ENCODE measurements around the gene SLC13A1.

SLC13A1 gene

GRCh38 chr7:123151443-123151842 lies 48.3 kb downstream of the SLC13A1 start:
- H3K4me3 ChIP-seq (ENCODE audit: low read length), result no peak overlapping the region
- no peaks in the 10 kb centered on the region for H3K4me1 ChIP-seq (ENCODE audit: control insufficient read depth, insufficient read depth, low read length)
- no peaks in the 10 kb centered on the region for H3K9me3 ChIP-seq (replicated peaks; ENCODE audit: low read length)
- no peaks in the 10 kb centered on the region for H3K36me3 ChIP-seq (ENCODE audit: insufficient read depth, low read length)
- no peaks in the 10 kb centered on the region for H3K27me3 ChIP-seq (ENCODE audit: control insufficient read depth, insufficient read depth, low read length)
- no peak overlapping the region for H3K9ac ChIP-seq (ENCODE audit: low read depth, low read length)
- no peak overlapping the region for H3K4me2 ChIP-seq (ENCODE audit: low read length)

GRCh38 chr7:123148813-123149212 lies 51.0 kb downstream of the SLC13A1 start:
- Histone ChIP-seq H3K4me3 (ENCODE audit: low read length) (no peak overlapping the region), H3K9ac (ENCODE audit: low read depth, low read length) (no peak overlapping the region), H3K9me3 (replicated peaks; ENCODE audit: low read length) (no peaks in the 10 kb centered on the region), H3K4me2 (ENCODE audit: low read length) (no peak overlapping the region), H3K27me3 (ENCODE audit: control insufficient read depth, insufficient read depth, low read length) (no peaks in the 10 kb centered on the region), H3K4me1 (ENCODE audit: control insufficient read depth, insufficient read depth, low read length) (no peaks in the 10 kb centered on the region), H3K36me3 (ENCODE audit: insufficient read depth, low read length) (no peaks in the 10 kb centered on the region)

- no peak overlapping the region for H3K9ac ChIP-seq (ENCODE audit: low read depth, low read length)
- no peaks in the 10 kb centered on the region for H3K27me3 ChIP-seq (ENCODE audit: control insufficient read depth, insufficient read depth, low read length)
- no peaks in the 10 kb centered on the region for H3K36me3 ChIP-seq (ENCODE audit: insufficient read depth, low read length)
- peaks cover 5% of the 10 kb centered on the region for H3K4me1 ChIP-seq (ENCODE audit: control insufficient read depth, insufficient read depth, low read length)
- no peak overlapping the region for H3K4me3 ChIP-seq (ENCODE audit: low read length)
- H3K4me2 ChIP-seq (ENCODE audit: low read length), result peak overlapping the region; percentile 18
- no peaks in the 10 kb centered on the region for H3K9me3 ChIP-seq (replicated peaks; ENCODE audit: low read length)
Measured at GRCh38 chr7:123143252-123144006, 56.3 kb downstream of the SLC13A1 start.

DNA sequence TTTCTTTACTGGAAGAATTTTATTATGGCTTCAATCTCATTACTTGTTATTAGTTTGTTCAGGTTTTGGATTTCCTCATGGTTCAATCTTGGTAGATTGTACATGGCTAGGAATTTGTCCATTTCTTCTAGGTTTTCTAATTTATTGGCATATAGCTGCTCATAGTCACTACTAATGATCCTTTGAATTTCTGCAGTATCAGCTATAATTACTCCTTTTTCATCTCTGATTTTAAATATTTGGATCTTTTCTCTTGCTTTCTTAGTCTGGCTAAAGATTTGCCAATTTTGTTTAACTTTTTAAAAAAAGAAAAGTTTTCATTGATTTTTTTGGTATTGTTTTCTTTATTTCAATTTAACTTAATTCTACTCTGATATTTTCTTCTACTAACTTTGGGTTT lies 59.2 kb downstream of the SLC13A1 start:
- H3K36me3 ChIP-seq (ENCODE audit: insufficient read depth, low read length), result no peaks in the 10 kb centered on the region

DNA sequence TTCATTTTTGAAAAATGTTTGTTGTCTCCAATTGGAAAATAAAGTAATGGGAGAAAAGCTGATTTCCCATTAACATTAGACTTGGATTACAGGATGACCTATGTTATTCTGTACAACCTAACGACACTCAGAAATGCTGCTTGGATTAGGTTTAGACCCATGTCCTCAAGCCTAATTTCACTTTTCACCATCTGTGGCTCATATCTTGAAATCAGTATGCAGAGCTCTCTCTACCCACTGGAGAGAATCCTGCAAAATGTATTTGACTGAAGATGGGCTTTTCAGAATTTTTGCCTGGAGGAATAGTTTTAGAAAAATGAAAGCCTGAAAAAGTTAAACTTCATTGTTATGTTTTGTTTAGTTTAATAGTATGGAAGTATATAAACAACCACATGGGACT lies 63.8 kb downstream of the SLC13A1 start:
- no peaks in the 10 kb centered on the region for H3K36me3 ChIP-seq (ENCODE audit: insufficient read depth, low read length)
- no peak overlapping the region for H3K4me2 ChIP-seq (ENCODE audit: low read length)
- no peak overlapping the region for H3K4me3 ChIP-seq (ENCODE audit: low read length)
- H3K27me3 ChIP-seq (ENCODE audit: control insufficient read depth, insufficient read depth, low read length), result no peaks in the 10 kb centered on the region
- no peak overlapping the region for H3K9ac ChIP-seq (ENCODE audit: low read depth, low read length)
- H3K9me3 ChIP-seq (replicated peaks; ENCODE audit: low read length), result no peaks in the 10 kb centered on the region
- no peaks in the 10 kb centered on the region for H3K4me1 ChIP-seq (ENCODE audit: control insufficient read depth, insufficient read depth, low read length)

More for the DNA sequence above, 59.2 kb downstream of the SLC13A1 start:
- Histone ChIP-seq H3K4me2 (ENCODE audit: low read length) (no peak overlapping the region), H3K4me1 (ENCODE audit: control insufficient read depth, insufficient read depth, low read length) (peaks cover 5% of the 10 kb centered on the region), H3K9ac (ENCODE audit: low read depth, low read length) (no peak overlapping the region), H3K9me3 (replicated peaks; ENCODE audit: low read length) (no peaks in the 10 kb centered on the region), H3K4me3 (ENCODE audit: low read length) (no peak overlapping the region), H3K27me3 (ENCODE audit: control insufficient read depth, insufficient read depth, low read length) (no peaks in the 10 kb centered on the region)

- H3K4me1 ChIP-seq (ENCODE audit: control insufficient read depth, insufficient read depth, low read length), result no peaks in the 10 kb centered on the region
- H3K27me3 ChIP-seq (ENCODE audit: control insufficient read depth, insufficient read depth, low read length), result no peaks in the 10 kb centered on the region
- H3K36me3 ChIP-seq (ENCODE audit: insufficient read depth, low read length), result no peaks in the 10 kb centered on the region
- no peak overlapping the region for H3K4me3 ChIP-seq (ENCODE audit: low read length)
- no peak overlapping the region for H3K9ac ChIP-seq (ENCODE audit: low read depth, low read length)
- H3K4me2 ChIP-seq (ENCODE audit: low read length), result no peak overlapping the region
- H3K9me3 ChIP-seq (replicated peaks; ENCODE audit: low read length), result no peaks in the 10 kb centered on the region
Measured at GRCh38 chr7:123133924-123134323, 65.8 kb downstream of the SLC13A1 start.

- H3K4me2 ChIP-seq (ENCODE audit: low read length), result no peak overlapping the region
- H3K9ac ChIP-seq (ENCODE audit: low read depth, low read length), result no peak overlapping the region
- no peak overlapping the region for H3K4me3 ChIP-seq (ENCODE audit: low read length)
- H3K36me3 ChIP-seq (ENCODE audit: insufficient read depth, low read length), result no peaks in the 10 kb centered on the region
- H3K4me1 ChIP-seq (ENCODE audit: control insufficient read depth, insufficient read depth, low read length), result no peaks in the 10 kb centered on the region
- H3K9me3 ChIP-seq (replicated peaks; ENCODE audit: low read length), result no peaks in the 10 kb centered on the region
- no peaks in the 10 kb centered on the region for H3K27me3 ChIP-seq (ENCODE audit: control insufficient read depth, insufficient read depth, low read length)
Measured at GRCh38 chr7:123131961-123132360, 67.8 kb downstream of the SLC13A1 start.

DNA sequence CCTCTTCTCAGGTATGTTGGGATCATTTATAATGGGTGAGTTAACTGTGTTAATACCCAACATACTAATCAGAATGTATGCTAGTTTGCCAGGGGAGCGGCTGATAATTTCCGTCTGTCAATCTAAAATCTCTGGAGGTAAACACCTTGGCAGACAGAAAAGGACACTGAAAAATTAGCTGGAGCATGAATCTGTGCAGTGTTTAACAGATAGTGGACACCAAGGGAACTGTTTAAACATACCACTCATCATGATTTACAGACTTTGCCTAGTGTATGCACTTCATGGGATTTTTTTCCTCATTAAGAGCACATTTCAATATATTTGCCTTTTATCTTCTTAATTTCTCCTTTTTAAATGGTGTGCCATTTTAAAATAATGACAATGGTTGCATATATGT lies 68.2 kb downstream of the SLC13A1 start:
- no peaks in the 10 kb centered on the region for H3K9me3 ChIP-seq (replicated peaks; ENCODE audit: low read length)

GRCh38 chr7:123131140-123131539 lies 68.6 kb downstream of the SLC13A1 start:
- Histone ChIP-seq H3K4me2 (ENCODE audit: low read length) (no peak overlapping the region), H3K4me1 (ENCODE audit: control insufficient read depth, insufficient read depth, low read length) (no peaks in the 10 kb centered on the region), H3K9me3 (replicated peaks; ENCODE audit: low read length) (no peaks in the 10 kb centered on the region), H3K27me3 (ENCODE audit: control insufficient read depth, insufficient read depth, low read length) (no peaks in the 10 kb centered on the region), H3K36me3 (ENCODE audit: insufficient read depth, low read length) (no peaks in the 10 kb centered on the region), H3K4me3 (ENCODE audit: low read length) (no peak overlapping the region), H3K9ac (ENCODE audit: low read depth, low read length) (no peak overlapping the region)

More for the DNA sequence above, 68.2 kb downstream of the SLC13A1 start:
- H3K27me3 ChIP-seq (ENCODE audit: control insufficient read depth, insufficient read depth, low read length), result no peaks in the 10 kb centered on the region
- no peak overlapping the region for H3K4me2 ChIP-seq (ENCODE audit: low read length)
- no peak overlapping the region for H3K4me3 ChIP-seq (ENCODE audit: low read length)
- no peak overlapping the region for H3K9ac ChIP-seq (ENCODE audit: low read depth, low read length)
- no peaks in the 10 kb centered on the region for H3K4me1 ChIP-seq (ENCODE audit: control insufficient read depth, insufficient read depth, low read length)
- H3K36me3 ChIP-seq (ENCODE audit: insufficient read depth, low read length), result no peaks in the 10 kb centered on the region

- H3K4me2 ChIP-seq (ENCODE audit: low read length), result no peak overlapping the region
- H3K9ac ChIP-seq (ENCODE audit: low read depth, low read length), result no peak overlapping the region
- no peaks in the 10 kb centered on the region for H3K36me3 ChIP-seq (ENCODE audit: insufficient read depth, low read length)
- no peak overlapping the region for H3K4me3 ChIP-seq (ENCODE audit: low read length)
- H3K9me3 ChIP-seq (replicated peaks; ENCODE audit: low read length), result no peaks in the 10 kb centered on the region
- H3K4me1 ChIP-seq (ENCODE audit: control insufficient read depth, insufficient read depth, low read length), result no peaks in the 10 kb centered on the region
- H3K27me3 ChIP-seq (ENCODE audit: control insufficient read depth, insufficient read depth, low read length), result no peaks in the 10 kb centered on the region
Measured at GRCh38 chr7:123126691-123127090, 73.1 kb downstream of the SLC13A1 start.

DNA sequence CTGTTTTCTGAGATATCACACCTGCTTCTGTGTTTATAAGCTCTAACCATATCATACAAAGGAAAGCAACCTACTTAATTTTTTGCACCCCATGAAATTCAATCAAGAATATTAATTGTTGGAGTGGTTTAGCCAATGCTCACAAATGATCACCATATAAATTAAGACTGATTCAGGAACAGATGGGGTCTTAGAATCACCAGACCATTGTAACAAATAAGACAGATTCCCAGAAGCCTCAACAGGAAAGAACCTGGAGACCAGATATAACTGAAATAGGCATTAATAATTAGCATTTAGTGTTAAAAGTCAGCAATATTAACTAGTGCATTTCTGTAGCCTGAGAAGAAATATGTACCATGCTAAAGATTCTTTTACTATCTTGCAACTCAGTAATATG lies 73.6 kb downstream of the SLC13A1 start:
- Histone ChIP-seq H3K4me1 (ENCODE audit: control insufficient read depth, insufficient read depth, low read length) (no peaks in the 10 kb centered on the region), H3K36me3 (ENCODE audit: insufficient read depth, low read length) (no peaks in the 10 kb centered on the region), H3K9ac (ENCODE audit: low read depth, low read length) (no peak overlapping the region), H3K27me3 (ENCODE audit: control insufficient read depth, insufficient read depth, low read length) (no peaks in the 10 kb centered on the region), H3K4me2 (ENCODE audit: low read length) (no peak overlapping the region), H3K9me3 (replicated peaks; ENCODE audit: low read length) (no peaks in the 10 kb centered on the region), H3K4me3 (ENCODE audit: low read length) (no peak overlapping the region)

GRCh38 chr7:123125231-123125630 lies 74.5 kb downstream of the SLC13A1 start:
- H3K4me1 ChIP-seq (ENCODE audit: control insufficient read depth, insufficient read depth, low read length), result peaks cover 3% of the 10 kb centered on the region
- H3K9ac ChIP-seq (ENCODE audit: low read depth, low read length), result no peak overlapping the region
- no peak overlapping the region for H3K4me3 ChIP-seq (ENCODE audit: low read length)
- no peaks in the 10 kb centered on the region for H3K36me3 ChIP-seq (ENCODE audit: insufficient read depth, low read length)
- no peaks in the 10 kb centered on the region for H3K9me3 ChIP-seq (replicated peaks; ENCODE audit: low read length)
- H3K27me3 ChIP-seq (ENCODE audit: control insufficient read depth, insufficient read depth, low read length), result no peaks in the 10 kb centered on the region
- no peak overlapping the region for H3K4me2 ChIP-seq (ENCODE audit: low read length)

Measured in skeletal muscle satellite cell (primary cell).